K562 (cell line): ENCODE measurements around the gene HLA-DOB. TPM values are rescaled to one million over a fixed set of nuclear protein-coding genes. Genes with fewer than 3 reads are reported as not detected.

ENCODE experiments used
- ATAC-seq: fragments of 200-7000 bp; cut with Tn5 transposase; 3 replicates; pipeline ENCODE4 v1.9.1; 2020; ENCODE audit warnings: moderate library complexity
- BruUV-seq: library from RNA; stranded (reverse); fragments of 400-500 nt; replicated peaks from 2 replicates; lab custom pipeline; 2021; lab: Mats Ljungman, UMichigan
- CTCF ChIA-PET: fragments of 300-600 bp; formaldehyde crosslinking; extraction: SDS; loops from one replicate; lab custom pipeline; 2021; ENCODE audit warnings: low intra/inter-chr PET ratio; lab: Yijun Ruan, JAX
- POLR2A ChIA-PET: fragments of 300-600, 350-650 bp; sonication (Branson Sonifier 250); formaldehyde crosslinking; extraction: SDS; loops from one replicate; lab custom pipeline; 2021; ENCODE audit warnings: antibody characterized with exemption, inconsistent platforms; lab: Yijun Ruan, JAX
- DNase-seq, 4 experiments: peaks; one replicate each; pipeline versions ENCODE4 v3.0.0 to v3.0.0-alpha.2; 2011 to 2018; ENCODE audit warnings: low spot score in 3 of 4, mixed read lengths in 3 of 4; ENCODE audit errors: extremely low read depth in 1 of 4
- FAIRE-seq: peaks from 2 replicates; lab custom pipeline; 2011; peaks lifted over from hg19 to GRCh38; lab: Jason Lieb, UNC
- H2AFZ ChIP-seq: 2 replicates; pipeline ENCODE4 v1.6.0; 2011; ENCODE audit warnings: low read depth, low read length, control low read depth, inconsistent platforms
- H3K27ac ChIP-seq: fragments of 200-600 bp; 3 replicates; pipeline ENCODE4 v1.8.0; 2011; ENCODE audit warnings: low read depth, mild to moderate bottlenecking, control low read depth, inconsistent platforms, low read length, moderate library complexity, mixed read lengths; ENCODE audit errors: extremely low read depth
- H3K27me3 ChIP-seq, 2 experiments: fragments of 300-600 bp in 1 of 2; 2 replicates in 1 of 2; 3 replicates in 1 of 2; pipeline versions ENCODE4 v1.6.0 to v1.8.0; 2011; ENCODE audit warnings: inconsistent platforms in 2 of 2, low read length in 2 of 2, mild to moderate bottlenecking in 1 of 2, mixed read lengths in 1 of 2, moderate library complexity in 1 of 2; ENCODE audit not compliant: control insufficient read depth in 2 of 2, insufficient read depth in 2 of 2
- H3K36me3 ChIP-seq: fragments of 300-600 bp; 3 replicates; pipeline ENCODE4 v1.8.0; 2011; ENCODE audit warnings: mild to moderate bottlenecking, low read length, inconsistent platforms; ENCODE audit not compliant: control insufficient read depth, insufficient read depth
- H3K4me1 ChIP-seq, 2 experiments: fragments of 200-600 bp in 1 of 2; replicated peaks in 1 of 2; 2 replicates in 1 of 2; 3 replicates in 1 of 2; pipeline versions ENCODE4 v1.5.1 to v1.8.0; 2011; ENCODE audit warnings: inconsistent platforms in 2 of 2, low read length in 2 of 2, mild to moderate bottlenecking in 1 of 2, mixed read lengths in 1 of 2, moderate library complexity in 1 of 2; ENCODE audit not compliant: control insufficient read depth in 2 of 2, insufficient read depth in 2 of 2
- H3K4me2 ChIP-seq: 2 replicates; pipeline ENCODE4 v1.6.1; 2011; ENCODE audit warnings: low read length, control low read depth, inconsistent platforms, mixed read lengths; ENCODE audit not compliant: insufficient read depth
- H3K4me3 ChIP-seq: fragments of 200-600 bp; sonication (generic), shearing (Covaris generic); 2 replicates; pipeline ENCODE4 v1.5.1; 2016; ENCODE audit warnings: control low read depth, inconsistent platforms
- H3K79me2 ChIP-seq: fragments of 200-600 bp; 3 replicates; pipeline ENCODE4 v1.8.0; 2011; ENCODE audit warnings: low read length, inconsistent platforms; ENCODE audit not compliant: control insufficient read depth, insufficient read depth
- H3K9ac ChIP-seq, 2 experiments: 2 replicates each; pipeline versions ENCODE4 v1.6.0 to v1.6.1; 2011; ENCODE audit warnings: low read depth in 2 of 2, low read length in 2 of 2, control low read depth in 1 of 2, inconsistent platforms in 1 of 2, mild to moderate bottlenecking in 1 of 2, mixed read lengths in 1 of 2; ENCODE audit not compliant: insufficient read depth in 1 of 2
- H3K9me1 ChIP-seq: one replicate; pipeline ENCODE4 v1.6.0; 2011; ENCODE audit warnings: inconsistent platforms, mild to moderate bottlenecking, low read length, moderate library complexity; ENCODE audit not compliant: control insufficient read depth, insufficient read depth
- H3K9me3 ChIP-seq: replicated peaks from 2 replicates; pipeline ENCODE4 v1.5.1; 2011; ENCODE audit warnings: low read depth, low read length, inconsistent platforms; ENCODE audit not compliant: control insufficient read depth, insufficient read depth
- H4K20me1 ChIP-seq: replicated peaks from 2 replicates; pipeline ENCODE4 v1.6.1; 2011; ENCODE audit warnings: low read length, inconsistent platforms, mixed read lengths; ENCODE audit not compliant: control insufficient read depth, insufficient read depth
- SPI1 ChIP-seq: IDR thresholded peaks from 2 replicates; pipeline ENCODE4 v1.6.1; 2011; ENCODE audit warnings: low read depth, low read length, control low read depth, borderline replicate concordance
- WGBS: fragments of 100-300 bp; shearing (Covaris generic); methylation state at CpG from one replicate; pipeline ENCODE4 v1.1.6; 2016; ENCODE audit warnings: low coverage, mixed read lengths; ENCODE audit not compliant: insufficient coverage; ENCODE audit errors: missing lambda C conversion rate; 5-methylcytosine and 5-hydroxymethylcytosine counted together
- in situ Hi-C: fragments of 300-500 bp; cut with MboI; formaldehyde crosslinking; loops from 4 replicates; pipeline ENCODE4 v1.15.0; 2018; ENCODE audit warnings: inconsistent platforms, mixed read lengths
- intact Hi-C: fragments of 100-400 bp; cut with micrococcal nuclease; formaldehyde crosslinking; loops from 2 replicates; pipeline ENCODE4 v1.14.2; 2022
- polyA plus RNA-seq, 8 experiments: library from polyadenylated mRNA; depleted of rRNA in 4 of 8; stranded (reverse) in 5 of 8; unstranded in 3 of 8; fragments of >200 nt; fragmentation: Nextera tagmentation in 2 of 8; fragmentation: Illumina TruSeq in 1 of 8; extraction: Ambion mirVana in 2 of 8; extraction: Trizol in 1 of 8; gene quantifications; 2 replicates each; pipeline versions ENCODE4 v1.2.1 to v1.2.3, GENCODE V29; 2011 to 2014; ENCODE audit warnings: inconsistent platforms in 1 of 8, missing spikeins in 1 of 8
- total RNA-seq, 7 experiments: library from RNA; depleted of rRNA in 6 of 7; stranded (reverse); fragments of >200 nt in 6 of 7; fragmentation: Illumina TruSeq in 2 of 7; extraction: Trizol in 2 of 7; gene quantifications; 2 replicates each; pipeline versions ENCODE4 v1.2.1 to v1.2.3, GENCODE V29; 2011 to 2021; ENCODE audit warnings: low replicate concordance in 1 of 7
- TF ChIP-seq, protein P1 (sequence below): fragments of 250-450 bp; sonication (Bioruptor Pico); IDR thresholded peaks from 2 replicates; pipeline ENCODE4 v1.8.0; 2022; ENCODE audit warnings: inconsistent platforms
- TF ChIP-seq, protein P2 (sequence below): fragments of 450-650 bp; conservative IDR thresholded peaks from 2 replicates; pipeline ENCODE4 v1.6.1; 2016; ENCODE audit warnings: missing genetic modification characterization, low read depth, mild to moderate bottlenecking, missing compliant biosample characterization, moderate library complexity

Gene HLA-DOB
- total and polyA plus RNA-seq, 9 of the 15 experiments (the other 6 are each of a cell fraction or from before 2014, with no cell fraction given), result 1.2 to 4.0 (median 2.5) TPM

DNA sequence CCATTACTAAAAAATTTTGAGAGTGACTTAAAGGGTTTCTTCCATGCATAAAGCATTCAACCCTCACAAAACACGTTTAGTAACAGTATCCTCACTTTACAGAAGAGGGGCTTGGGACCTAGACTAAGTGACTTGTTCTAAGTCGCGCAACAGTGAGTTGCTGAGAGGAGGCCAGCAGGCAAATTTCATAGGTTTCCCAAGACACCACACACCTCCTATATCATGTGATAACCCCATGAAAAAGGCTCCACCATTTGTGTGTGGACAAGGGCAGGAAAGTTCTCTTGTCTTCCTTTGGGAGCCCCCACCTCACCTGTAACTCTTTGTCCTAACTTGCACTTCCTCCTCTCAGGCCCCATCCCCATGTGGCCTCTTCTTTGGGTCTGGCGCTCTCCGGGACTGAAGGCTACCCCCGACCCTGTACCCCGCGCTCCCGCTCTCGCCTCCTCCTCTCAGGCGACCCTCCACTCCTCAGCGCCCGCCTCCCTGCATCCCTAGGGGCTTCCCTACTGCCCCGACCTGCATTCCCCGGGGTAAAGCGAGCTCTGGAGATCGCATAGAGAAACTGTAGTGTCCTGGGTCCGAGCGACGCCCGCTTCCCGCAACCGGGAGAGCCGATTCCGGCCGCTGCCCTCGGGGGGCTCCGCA, 26.7 kb upstream of the HLA-DOB start:
- DNase-seq (no peak), FAIRE-seq (no peak), ATAC-seq (no peak)
- H3K9me3 ChIP-seq, result no peaks in the 10 kb centered on the region
- peaks cover 4 to 27% of the 10 kb centered on the region in 2 experiments; a peak in 2 of 5 replicates for H3K27me3 ChIP-seq
- peak; percentile 34; the same call in 1 of the 2 replicates for TF ChIP-seq SPI1
- TF ChIP-seq, protein P1, sequence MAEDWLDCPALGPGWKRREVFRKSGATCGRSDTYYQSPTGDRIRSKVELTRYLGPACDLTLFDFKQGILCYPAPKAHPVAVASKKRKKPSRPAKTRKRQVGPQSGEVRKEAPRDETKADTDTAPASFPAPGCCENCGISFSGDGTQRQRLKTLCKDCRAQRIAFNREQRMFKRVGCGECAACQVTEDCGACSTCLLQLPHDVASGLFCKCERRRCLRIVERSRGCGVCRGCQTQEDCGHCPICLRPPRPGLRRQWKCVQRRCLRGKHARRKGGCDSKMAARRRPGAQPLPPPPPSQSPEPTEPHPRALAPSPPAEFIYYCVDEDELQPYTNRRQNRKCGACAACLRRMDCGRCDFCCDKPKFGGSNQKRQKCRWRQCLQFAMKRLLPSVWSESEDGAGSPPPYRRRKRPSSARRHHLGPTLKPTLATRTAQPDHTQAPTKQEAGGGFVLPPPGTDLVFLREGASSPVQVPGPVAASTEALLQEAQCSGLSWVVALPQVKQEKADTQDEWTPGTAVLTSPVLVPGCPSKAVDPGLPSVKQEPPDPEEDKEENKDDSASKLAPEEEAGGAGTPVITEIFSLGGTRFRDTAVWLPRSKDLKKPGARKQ, result peak; percentile 75; the same call in 1 of the 2 replicates
- TF ChIP-seq, protein P2, sequence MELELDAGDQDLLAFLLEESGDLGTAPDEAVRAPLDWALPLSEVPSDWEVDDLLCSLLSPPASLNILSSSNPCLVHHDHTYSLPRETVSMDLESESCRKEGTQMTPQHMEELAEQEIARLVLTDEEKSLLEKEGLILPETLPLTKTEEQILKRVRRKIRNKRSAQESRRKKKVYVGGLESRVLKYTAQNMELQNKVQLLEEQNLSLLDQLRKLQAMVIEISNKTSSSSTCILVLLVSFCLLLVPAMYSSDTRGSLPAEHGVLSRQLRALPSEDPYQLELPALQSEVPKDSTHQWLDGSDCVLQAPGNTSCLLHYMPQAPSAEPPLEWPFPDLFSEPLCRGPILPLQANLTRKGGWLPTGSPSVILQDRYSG, result no peak
- H3K4me2 ChIP-seq, result peak overlapping the region; percentile 73
- 61% methylated on average over 20 of the region's 28 CpGs for WGBS
- H3K4me3 ChIP-seq, result peak overlapping the region; percentile 17
- in situ Hi-C loops, result no loop called here
- POLR2A ChIA-PET, result interaction anchor here (2.9 kb wide), 1 partner anchor 128 kb away, joined by 13 read pairs; no protein-coding TSS in a partner anchor
- H3K9me1 ChIP-seq, result no peaks in the 10 kb centered on the region
- CTCF ChIA-PET, result interaction anchor here (0.7 to 1.5 kb wide), 2 partner anchors 25 to 126 kb away, joined by 3 to 4 read pairs; no protein-coding TSS in a partner anchor
- H3K27ac ChIP-seq, result no peak overlapping the region
- intact Hi-C loops, result no loop called here
- no peaks in the 10 kb centered on the region for H3K79me2 ChIP-seq
- H3K4me1 ChIP-seq, result peaks cover 0 to 16% of the 10 kb centered on the region in 2 experiments; a peak in 3 of 5 replicates
- H3K36me3 ChIP-seq, result no peaks in the 10 kb centered on the region
- no peak overlapping the region for H3K9ac ChIP-seq
- peak overlapping the region; percentile 82 for H2AFZ ChIP-seq
- no TSS peak for BruUV-seq
- no peaks in the 10 kb centered on the region for H4K20me1 ChIP-seq
